ENCODE measurements around the gene NAA60.

DNA sequence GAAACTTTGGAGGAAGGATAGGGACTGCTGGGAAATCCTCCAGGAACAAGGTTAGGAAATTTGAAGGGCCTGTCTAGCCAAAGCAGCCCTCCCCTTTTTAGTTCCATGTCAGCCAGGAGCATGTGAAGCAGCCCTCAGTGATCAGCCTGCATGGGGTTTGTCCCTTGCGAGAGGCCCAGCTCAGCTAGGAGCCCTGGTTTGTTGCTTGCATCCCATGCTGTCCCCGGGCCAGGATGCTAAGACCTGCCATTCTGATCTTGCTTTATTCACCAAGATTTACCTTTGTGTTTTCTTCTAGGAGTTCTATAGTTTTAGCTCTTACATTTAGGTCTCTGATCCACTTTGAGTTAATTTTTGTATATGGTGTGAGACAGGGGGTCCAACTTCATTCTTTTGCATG lies 84.9 kb downstream of the NAA60 start:
- TF ChIP-seq POLR2A (IDR thresholded peaks at IDR 0.05) = no peak
- TF ChIP-seq, protein P1, sequence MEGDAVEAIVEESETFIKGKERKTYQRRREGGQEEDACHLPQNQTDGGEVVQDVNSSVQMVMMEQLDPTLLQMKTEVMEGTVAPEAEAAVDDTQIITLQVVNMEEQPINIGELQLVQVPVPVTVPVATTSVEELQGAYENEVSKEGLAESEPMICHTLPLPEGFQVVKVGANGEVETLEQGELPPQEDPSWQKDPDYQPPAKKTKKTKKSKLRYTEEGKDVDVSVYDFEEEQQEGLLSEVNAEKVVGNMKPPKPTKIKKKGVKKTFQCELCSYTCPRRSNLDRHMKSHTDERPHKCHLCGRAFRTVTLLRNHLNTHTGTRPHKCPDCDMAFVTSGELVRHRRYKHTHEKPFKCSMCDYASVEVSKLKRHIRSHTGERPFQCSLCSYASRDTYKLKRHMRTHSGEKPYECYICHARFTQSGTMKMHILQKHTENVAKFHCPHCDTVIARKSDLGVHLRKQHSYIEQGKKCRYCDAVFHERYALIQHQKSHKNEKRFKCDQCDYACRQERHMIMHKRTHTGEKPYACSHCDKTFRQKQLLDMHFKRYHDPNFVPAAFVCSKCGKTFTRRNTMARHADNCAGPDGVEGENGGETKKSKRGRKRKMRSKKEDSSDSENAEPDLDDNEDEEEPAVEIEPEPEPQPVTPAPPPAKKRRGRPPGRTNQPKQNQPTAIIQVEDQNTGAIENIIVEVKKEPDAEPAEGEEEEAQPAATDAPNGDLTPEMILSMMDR (IDR thresholded peaks at IDR 0.05) = no peak

All from body of pancreas (tissue), 4 donors.